Testis (tissue), 2 donors: ENCODE data around the gene NACC2.

Source experiments
- POLR2A ChIP-seq: fragments of 450-650 bp; IDR thresholded peaks from one replicate; pipeline ENCODE4 v1.6.1; 2017; ENCODE audit warnings: antibody characterized with exemption, mild to moderate bottlenecking, moderate library complexity
- TF ChIP-seq, protein P1 (sequence below), 3 experiments: fragments of 450-650 bp in 2 of 3; fragments of 200-600 bp in 1 of 3; sonication (generic) in 1 of 3; IDR thresholded peaks; one replicate each; pipeline ENCODE4 v1.5.1; 2016 to 2019; ENCODE audit warnings: antibody characterized with exemption in 3 of 3, mild to moderate bottlenecking in 2 of 3, moderate library complexity in 1 of 3

DNA sequence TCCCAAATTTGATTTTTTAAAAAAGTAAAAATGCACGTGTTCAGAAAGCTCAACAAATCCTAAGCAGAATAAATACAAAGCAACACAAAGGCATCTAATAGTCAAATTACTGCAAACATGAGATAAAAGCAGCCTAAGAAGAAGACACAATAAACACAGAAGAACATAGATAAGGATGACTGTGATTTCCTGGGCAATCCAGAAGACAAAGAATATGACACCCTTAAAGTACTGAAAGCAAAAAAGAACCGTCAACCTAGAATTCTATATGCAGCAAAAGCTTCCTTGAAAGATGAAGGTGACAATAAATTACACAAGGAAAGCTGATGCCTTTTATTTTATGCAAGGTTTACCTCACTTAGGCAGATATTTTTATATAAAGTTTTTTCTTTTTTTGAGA lies 58.2 kb downstream of the NACC2 start:
- TF ChIP-seq POLR2A, result no peak
- TF ChIP-seq, protein P1, sequence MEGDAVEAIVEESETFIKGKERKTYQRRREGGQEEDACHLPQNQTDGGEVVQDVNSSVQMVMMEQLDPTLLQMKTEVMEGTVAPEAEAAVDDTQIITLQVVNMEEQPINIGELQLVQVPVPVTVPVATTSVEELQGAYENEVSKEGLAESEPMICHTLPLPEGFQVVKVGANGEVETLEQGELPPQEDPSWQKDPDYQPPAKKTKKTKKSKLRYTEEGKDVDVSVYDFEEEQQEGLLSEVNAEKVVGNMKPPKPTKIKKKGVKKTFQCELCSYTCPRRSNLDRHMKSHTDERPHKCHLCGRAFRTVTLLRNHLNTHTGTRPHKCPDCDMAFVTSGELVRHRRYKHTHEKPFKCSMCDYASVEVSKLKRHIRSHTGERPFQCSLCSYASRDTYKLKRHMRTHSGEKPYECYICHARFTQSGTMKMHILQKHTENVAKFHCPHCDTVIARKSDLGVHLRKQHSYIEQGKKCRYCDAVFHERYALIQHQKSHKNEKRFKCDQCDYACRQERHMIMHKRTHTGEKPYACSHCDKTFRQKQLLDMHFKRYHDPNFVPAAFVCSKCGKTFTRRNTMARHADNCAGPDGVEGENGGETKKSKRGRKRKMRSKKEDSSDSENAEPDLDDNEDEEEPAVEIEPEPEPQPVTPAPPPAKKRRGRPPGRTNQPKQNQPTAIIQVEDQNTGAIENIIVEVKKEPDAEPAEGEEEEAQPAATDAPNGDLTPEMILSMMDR (IDR thresholded peaks at IDR 0.05), result no peak
